ENCODE results near the gene RUNX1. TPM values are rescaled to one million over a fixed set of nuclear protein-coding genes. Genes with fewer than 3 reads are reported as not detected.

Gene RUNX1
- total and polyA plus RNA-seq, 7 donors: 8.7 to 230 (median 30.1) TPM

GRCh38 chr21:34813266-34813894, 235.7 kb downstream of the RUNX1 start:
- peaks cover 6 to 86% of the 10 kb centered on the region in 2 donors for H3K36me3 ChIP-seq (ENCODE audit: insufficient read depth in 1 of 2, low read depth in 1 of 2)
- H3K9me3 ChIP-seq: no peaks in the 10 kb centered on the region
- ATAC-seq (peak in 3 of 4 donors; percentile 36 to 54 (median 44)), DNase-seq (no peak)
- no peak overlapping the region for H3K27ac ChIP-seq
- TF ChIP-seq CTCF (IDR thresholded peaks at IDR 0.05): no peak
- intact Hi-C loops (cut with DNase I): no loop called here
- H3K4me1 ChIP-seq: peaks cover 27% of the 10 kb centered on the region
- H3K27me3 ChIP-seq (ENCODE audit: insufficient read depth in 3 of 3, low read length in 2 of 3): no peaks in the 10 kb centered on the region
- 93 to 96% (median 95%) methylated on average over 10 of the region's 10 CpGs for WGBS, 3 donors
- H3K4me3 ChIP-seq: no peak overlapping the region

- Histone ChIP-seq H3K36me3 (ENCODE audit: insufficient read depth in 1 of 2, low read depth in 1 of 2) (peaks cover 6 to 88% of the 10 kb centered on the region in 2 donors), H3K9me3 (no peaks in the 10 kb centered on the region), H3K4me3 (no peak overlapping the region), H3K27ac (peak overlapping the region; percentile 10), H3K4me1 (peaks cover 27% of the 10 kb centered on the region), H3K27me3 (ENCODE audit: insufficient read depth in 3 of 3, low read length in 2 of 3) (no peaks in the 10 kb centered on the region)
- intact Hi-C loops (cut with DNase I): no loop called here
- TF ChIP-seq CTCF (IDR thresholded peaks at IDR 0.05): no peak
- DNase-seq (no peak), ATAC-seq (no peak)
- 75 to 80% (median 78%) methylated on average over 7 of the region's 7 CpGs for WGBS, 3 donors
Observed at GRCh38 chr21:34812504-34813265, 236.4 kb downstream of the RUNX1 start.

- Histone ChIP-seq H3K27me3 (ENCODE audit: insufficient read depth in 3 of 3, low read length in 2 of 3) (no peaks in the 10 kb centered on the region), H3K36me3 (ENCODE audit: insufficient read depth in 1 of 2, low read depth in 1 of 2) (peaks cover 6 to 77% of the 10 kb centered on the region in 2 donors), H3K4me3 (no peak overlapping the region), H3K27ac (no peak overlapping the region), H3K9me3 (no peaks in the 10 kb centered on the region), H3K4me1 (peaks cover 31% of the 10 kb centered on the region)
- DNase-seq: no peak
- no peak for TF ChIP-seq CTCF (IDR thresholded peaks at IDR 0.05)
- intact Hi-C loops (cut with DNase I): no loop called here
- ATAC-seq: no peak
- 72 to 81% (median 76%) methylated on average over 4 of the region's 4 CpGs for WGBS, 3 donors
Observed at GRCh38 chr21:34811368-34811767, 237.7 kb downstream of the RUNX1 start.

GRCh38 chr21:34810786-34811185, 238.3 kb downstream of the RUNX1 start:
- Histone ChIP-seq H3K27ac (no peak overlapping the region), H3K4me1 (peaks cover 31% of the 10 kb centered on the region), H3K9me3 (no peaks in the 10 kb centered on the region), H3K4me3 (no peak overlapping the region), H3K27me3 (ENCODE audit: insufficient read depth in 3 of 3, low read length in 2 of 3) (no peaks in the 10 kb centered on the region), H3K36me3 (ENCODE audit: insufficient read depth in 1 of 2, low read depth in 1 of 2) (peaks cover 6 to 71% of the 10 kb centered on the region in 2 donors)
- ATAC-seq: no peak
- TF ChIP-seq CTCF (IDR thresholded peaks at IDR 0.05): no peak
- intact Hi-C loops (cut with DNase I): no loop called here
- 81 to 86% (median 82%) methylated on average over 6 of the region's 6 CpGs for WGBS, 3 donors
- DNase-seq: no peak

Measured in psoas muscle (tissue), 8 donors.